HEK293 (cell line): Measurements from ENCODE around the gene SRSF4.

Experiments used
- SCRT1 ChIP-seq: fragments of 450-650 bp; formaldehyde crosslinking; IDR thresholded peaks from 2 replicates; pipeline ENCODE4 v1.5.1; 2016; ENCODE audit warnings: missing biosample characterization, missing genetic modification characterization, borderline replicate concordance
- YY1 ChIP-seq: fragments of 450-650 bp; formaldehyde crosslinking; IDR thresholded peaks from 2 replicates; pipeline ENCODE4 v1.5.1; 2018; ENCODE audit warnings: missing biosample characterization, missing genetic modification characterization
- ZFP41 ChIP-seq: fragments of 450-650 bp; formaldehyde crosslinking; IDR thresholded peaks from 2 replicates; pipeline ENCODE4 v1.5.1; 2016; ENCODE audit warnings: missing biosample characterization, missing genetic modification characterization, borderline replicate concordance
- ZNF274 ChIP-seq, 2 experiments: fragments of 200-500 bp in 1 of 2; fragments of 450-650 bp in 1 of 2; sonication (Bioruptor generic) in 1 of 2; formaldehyde crosslinking in 1 of 2; IDR thresholded peaks; 2 replicates each; pipeline versions ENCODE4 v1.5.1 to v1.6.1; 2014 to 2016; ENCODE audit warnings: borderline replicate concordance in 1 of 2, inconsistent platforms in 1 of 2, low read length in 1 of 2, missing biosample characterization in 1 of 2, missing genetic modification characterization in 1 of 2
- ZNF366 ChIP-seq: fragments of 450-650 bp; formaldehyde crosslinking; conservative IDR thresholded peaks from 2 replicates; pipeline ENCODE4 v1.5.1; 2016; ENCODE audit warnings: missing biosample characterization, missing genetic modification characterization
- TF ChIP-seq, protein P1 (sequence below): fragments of 450-650 bp; formaldehyde crosslinking; IDR thresholded peaks from 2 replicates; pipeline ENCODE4 v1.5.1; 2016; ENCODE audit warnings: missing biosample characterization, missing genetic modification characterization
- TF ChIP-seq, protein P2 (sequence below): fragments of 450-650 bp; formaldehyde crosslinking; conservative IDR thresholded peaks from 2 replicates; pipeline ENCODE4 v1.5.1; 2016; ENCODE audit warnings: low read depth, missing biosample characterization, missing genetic modification characterization
- TF ChIP-seq, protein P3 (sequence below): fragments of 450-650 bp; formaldehyde crosslinking; IDR thresholded peaks from 2 replicates; pipeline ENCODE4 v1.5.1; 2016; ENCODE audit warnings: missing biosample characterization, missing genetic modification characterization

DNA sequence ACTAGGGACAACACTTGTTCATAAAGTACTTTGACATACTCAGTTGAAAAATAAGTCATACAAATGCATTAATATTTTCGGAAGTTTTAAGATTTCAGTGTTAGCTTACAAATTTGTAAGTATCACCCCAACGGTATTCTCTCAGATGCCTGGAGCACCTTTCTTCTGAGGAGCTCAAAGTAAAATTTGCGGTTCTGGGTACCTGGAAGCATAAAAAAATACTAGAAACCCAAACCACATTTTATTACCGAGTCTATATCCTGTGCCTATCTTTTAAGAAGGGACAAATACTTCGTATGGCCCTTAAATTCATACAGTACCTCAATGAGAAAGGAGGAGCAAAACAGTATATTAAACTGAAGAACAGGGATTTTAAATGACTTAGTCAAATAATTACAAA lies 10.2 kb downstream of the SRSF4 start:
- TF ChIP-seq ZNF274 (IDR thresholded peaks at IDR 0.05; ENCODE audit: low read length) (no peak), ZNF274 (tag by site-specific recombination; IDR thresholded peaks at IDR 0.05; ENCODE audit: borderline replicate concordance) (no peak), ZNF366 (no peak), YY1 (tag by site-specific recombination) (no peak), ZFP41 (tag by site-specific recombination) (no peak), SCRT1 (tag by site-specific recombination) (no peak)
- TF ChIP-seq, protein P1, sequence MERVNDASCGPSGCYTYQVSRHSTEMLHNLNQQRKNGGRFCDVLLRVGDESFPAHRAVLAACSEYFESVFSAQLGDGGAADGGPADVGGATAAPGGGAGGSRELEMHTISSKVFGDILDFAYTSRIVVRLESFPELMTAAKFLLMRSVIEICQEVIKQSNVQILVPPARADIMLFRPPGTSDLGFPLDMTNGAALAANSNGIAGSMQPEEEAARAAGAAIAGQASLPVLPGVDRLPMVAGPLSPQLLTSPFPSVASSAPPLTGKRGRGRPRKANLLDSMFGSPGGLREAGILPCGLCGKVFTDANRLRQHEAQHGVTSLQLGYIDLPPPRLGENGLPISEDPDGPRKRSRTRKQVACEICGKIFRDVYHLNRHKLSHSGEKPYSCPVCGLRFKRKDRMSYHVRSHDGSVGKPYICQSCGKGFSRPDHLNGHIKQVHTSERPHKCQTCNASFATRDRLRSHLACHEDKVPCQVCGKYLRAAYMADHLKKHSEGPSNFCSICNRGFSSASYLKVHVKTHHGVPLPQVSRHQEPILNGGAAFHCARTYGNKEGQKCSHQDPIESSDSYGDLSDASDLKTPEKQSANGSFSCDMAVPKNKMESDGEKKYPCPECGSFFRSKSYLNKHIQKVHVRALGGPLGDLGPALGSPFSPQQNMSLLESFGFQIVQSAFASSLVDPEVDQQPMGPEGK (tag by site-specific recombination) = no peak
- TF ChIP-seq, protein P2, sequence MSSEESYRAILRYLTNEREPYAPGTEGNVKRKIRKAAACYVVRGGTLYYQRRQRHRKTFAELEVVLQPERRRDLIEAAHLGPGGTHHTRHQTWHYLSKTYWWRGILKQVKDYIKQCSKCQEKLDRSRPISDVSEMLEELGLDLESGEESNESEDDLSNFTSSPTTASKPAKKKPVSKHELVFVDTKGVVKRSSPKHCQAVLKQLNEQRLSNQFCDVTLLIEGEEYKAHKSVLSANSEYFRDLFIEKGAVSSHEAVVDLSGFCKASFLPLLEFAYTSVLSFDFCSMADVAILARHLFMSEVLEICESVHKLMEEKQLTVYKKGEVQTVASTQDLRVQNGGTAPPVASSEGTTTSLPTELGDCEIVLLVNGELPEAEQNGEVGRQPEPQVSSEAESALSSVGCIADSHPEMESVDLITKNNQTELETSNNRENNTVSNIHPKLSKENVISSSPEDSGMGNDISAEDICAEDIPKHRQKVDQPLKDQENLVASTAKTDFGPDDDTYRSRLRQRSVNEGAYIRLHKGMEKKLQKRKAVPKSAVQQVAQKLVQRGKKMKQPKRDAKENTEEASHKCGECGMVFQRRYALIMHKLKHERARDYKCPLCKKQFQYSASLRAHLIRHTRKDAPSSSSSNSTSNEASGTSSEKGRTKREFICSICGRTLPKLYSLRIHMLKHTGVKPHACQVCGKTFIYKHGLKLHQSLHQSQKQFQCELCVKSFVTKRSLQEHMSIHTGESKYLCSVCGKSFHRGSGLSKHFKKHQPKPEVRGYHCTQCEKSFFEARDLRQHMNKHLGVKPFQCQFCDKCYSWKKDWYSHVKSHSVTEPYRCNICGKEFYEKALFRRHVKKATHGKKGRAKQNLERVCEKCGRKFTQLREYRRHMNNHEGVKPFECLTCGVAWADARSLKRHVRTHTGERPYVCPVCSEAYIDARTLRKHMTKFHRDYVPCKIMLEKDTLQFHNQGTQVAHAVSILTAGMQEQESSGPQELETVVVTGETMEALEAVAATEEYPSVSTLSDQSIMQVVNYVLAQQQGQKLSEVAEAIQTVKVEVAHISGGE = no peak
- TF ChIP-seq, protein P3, sequence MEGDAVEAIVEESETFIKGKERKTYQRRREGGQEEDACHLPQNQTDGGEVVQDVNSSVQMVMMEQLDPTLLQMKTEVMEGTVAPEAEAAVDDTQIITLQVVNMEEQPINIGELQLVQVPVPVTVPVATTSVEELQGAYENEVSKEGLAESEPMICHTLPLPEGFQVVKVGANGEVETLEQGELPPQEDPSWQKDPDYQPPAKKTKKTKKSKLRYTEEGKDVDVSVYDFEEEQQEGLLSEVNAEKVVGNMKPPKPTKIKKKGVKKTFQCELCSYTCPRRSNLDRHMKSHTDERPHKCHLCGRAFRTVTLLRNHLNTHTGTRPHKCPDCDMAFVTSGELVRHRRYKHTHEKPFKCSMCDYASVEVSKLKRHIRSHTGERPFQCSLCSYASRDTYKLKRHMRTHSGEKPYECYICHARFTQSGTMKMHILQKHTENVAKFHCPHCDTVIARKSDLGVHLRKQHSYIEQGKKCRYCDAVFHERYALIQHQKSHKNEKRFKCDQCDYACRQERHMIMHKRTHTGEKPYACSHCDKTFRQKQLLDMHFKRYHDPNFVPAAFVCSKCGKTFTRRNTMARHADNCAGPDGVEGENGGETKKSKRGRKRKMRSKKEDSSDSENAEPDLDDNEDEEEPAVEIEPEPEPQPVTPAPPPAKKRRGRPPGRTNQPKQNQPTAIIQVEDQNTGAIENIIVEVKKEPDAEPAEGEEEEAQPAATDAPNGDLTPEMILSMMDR (tag by site-specific recombination) = no peak
